WTC11 (cell line): ENCODE measurements around the gene ZKSCAN3. TPM values are rescaled to one million over a fixed set of nuclear protein-coding genes. Genes with fewer than 3 reads are reported as not detected.

ENCODE experiments used
- ATAC-seq: fragments of 200-7000 bp; cut with Tn5 transposase; 2 replicates; pipeline ENCODE4 v1.10.0; 2021; ENCODE audit warnings: mild to moderate bottlenecking, moderate library complexity
- CTCF ChIA-PET: fragments of 300-600 bp; sonication (Branson Sonifier 250); formaldehyde crosslinking; loops from one replicate; lab custom pipeline; 2021; ENCODE audit warnings: antibody characterized with exemption; lab: Charles Lee
- POLR2A ChIA-PET: fragments of 350-600 bp; sonication (Branson Sonifier 250); formaldehyde crosslinking; loops from one replicate; lab custom pipeline; 2021; ENCODE audit warnings: antibody characterized with exemption; lab: Charles Lee
- DNase-seq: peaks from one replicate; pipeline ENCODE4 v3.0.0; 2021; ENCODE audit warnings: low spot score
- H3K27ac Mint-ChIP-seq: 2 replicates; pipeline ENCODE4 v1.8.0; 2021; ENCODE audit warnings: mixed read lengths
- H3K27me3 Mint-ChIP-seq: 2 replicates; pipeline ENCODE4 v1.8.0; 2021; ENCODE audit warnings: low read depth, mild to moderate bottlenecking, moderate library complexity, mixed read lengths
- H3K36me3 Mint-ChIP-seq: 2 replicates; pipeline ENCODE4 v1.8.0; 2021; ENCODE audit warnings: mixed read lengths
- H3K4me1 Mint-ChIP-seq: 2 replicates; pipeline ENCODE4 v1.8.0; 2022; ENCODE audit warnings: mixed read lengths
- H3K4me3 Mint-ChIP-seq: 2 replicates; pipeline ENCODE4 v1.8.0; 2021; ENCODE audit warnings: mild to moderate bottlenecking, moderate library complexity, mixed read lengths
- H3K9me3 Mint-ChIP-seq: 2 replicates; pipeline ENCODE4 v1.8.0; 2021; ENCODE audit warnings: mixed read lengths
- ATF3 ChIP-seq: sonication (generic); formaldehyde crosslinking; conservative IDR thresholded peaks from 2 replicates; pipeline ENCODE4 v1.8.1; 2022; ENCODE audit warnings: mild to moderate bottlenecking, missing genetic modification reagents
- ATF6 ChIP-seq: sonication (generic); formaldehyde crosslinking; IDR thresholded peaks from 2 replicates; pipeline ENCODE4 v1.8.1; 2023; ENCODE audit warnings: mild to moderate bottlenecking, missing genetic modification reagents
- CBFB ChIP-seq: sonication (generic); formaldehyde crosslinking; IDR thresholded peaks from 2 replicates; pipeline ENCODE4 v1.8.1; 2022; ENCODE audit warnings: mild to moderate bottlenecking, low read depth, missing genetic modification reagents
- CREM ChIP-seq: sonication (generic); formaldehyde crosslinking; IDR thresholded peaks from 2 replicates; pipeline ENCODE4 v1.8.1; 2022; ENCODE audit warnings: mild to moderate bottlenecking, missing genetic modification reagents, moderate library complexity
- ETV6 ChIP-seq: sonication (generic); formaldehyde crosslinking; IDR thresholded peaks from 2 replicates; pipeline ENCODE4 v1.8.1; 2022; ENCODE audit warnings: mild to moderate bottlenecking, missing genetic modification reagents
- FOXJ3 ChIP-seq: sonication (generic); formaldehyde crosslinking; IDR thresholded peaks from 2 replicates; pipeline ENCODE4 v1.9.0; 2021; ENCODE audit warnings: missing genetic modification reagents, mild to moderate bottlenecking, borderline replicate concordance
- FOXP1 ChIP-seq: sonication (generic); formaldehyde crosslinking; IDR thresholded peaks from 2 replicates; pipeline ENCODE4 v1.8.0; 2022; ENCODE audit warnings: missing genetic modification reagents, mild to moderate bottlenecking, moderate library complexity, borderline replicate concordance
- IRF2 ChIP-seq: sonication (generic); formaldehyde crosslinking; IDR thresholded peaks from 2 replicates; pipeline ENCODE4 v1.8.0; 2022; ENCODE audit warnings: low read depth, missing genetic modification reagents, borderline replicate concordance
- RELA ChIP-seq: sonication (generic); formaldehyde crosslinking; IDR thresholded peaks from 2 replicates; pipeline ENCODE4 v1.8.1; 2022; ENCODE audit warnings: missing genetic modification reagents, mild to moderate bottlenecking, borderline replicate concordance
- TEAD4 ChIP-seq: sonication (generic); formaldehyde crosslinking; IDR thresholded peaks from 2 replicates; pipeline ENCODE4 v1.8.0; 2022; ENCODE audit warnings: mild to moderate bottlenecking, missing genetic modification reagents
- TP53 ChIP-seq: sonication (generic); formaldehyde crosslinking; IDR thresholded peaks from 2 replicates; pipeline ENCODE4 v1.8.1; 2023; ENCODE audit warnings: mild to moderate bottlenecking, missing genetic modification reagents
- ZNF317 ChIP-seq: sonication (generic); formaldehyde crosslinking; IDR thresholded peaks from 2 replicates; pipeline ENCODE4 v1.8.1; 2023; ENCODE audit warnings: low read depth, mild to moderate bottlenecking, moderate library complexity, missing genetic modification reagents, borderline replicate concordance
- ZNF396 ChIP-seq: fragments of 250-450 bp; sonication (Bioruptor Pico); IDR thresholded peaks from 2 replicates; pipeline ENCODE4 v1.8.0; 2021; ENCODE audit warnings: mild to moderate bottlenecking, moderate library complexity, borderline replicate concordance
- total RNA-seq: library from RNA; stranded (reverse); gene quantifications from 3 replicates; pipeline ENCODE4 v1.2.3, GENCODE V29; 2021
- TF ChIP-seq, protein P1 (sequence below): sonication (generic); formaldehyde crosslinking; IDR thresholded peaks from 2 replicates; pipeline ENCODE4 v1.8.1; 2023; ENCODE audit warnings: mild to moderate bottlenecking, missing genetic modification reagents, moderate library complexity
- TF ChIP-seq, protein P2 (sequence below): sonication (generic); formaldehyde crosslinking; IDR thresholded peaks from 2 replicates; pipeline ENCODE4 v1.8.0; 2023; ENCODE audit warnings: mild to moderate bottlenecking, missing genetic modification reagents
- TF ChIP-seq, protein P3 (sequence below): sonication (generic); formaldehyde crosslinking; IDR thresholded peaks from 2 replicates; pipeline ENCODE4 v1.8.1; 2023; ENCODE audit warnings: mild to moderate bottlenecking, missing genetic modification reagents
- TF ChIP-seq, protein P4 (sequence below): fragments of 250-450 bp; sonication (Bioruptor Pico); IDR thresholded peaks from 2 replicates; pipeline ENCODE4 v1.9.0; 2021; ENCODE audit warnings: mild to moderate bottlenecking

Gene ZKSCAN3
- total RNA-seq, 1 experiment from 2014 or later: 5.4 TPM

GRCh38 chr6:28371706-28372451, 22.1 kb downstream of the ZKSCAN3 start:
- no peak for ATAC-seq
- ChIA-PET POLR2A (interaction anchor here (0.7 kb wide), 1 partner anchor 534 kb away, joined by 3 read pairs; a partner anchor contains a TSS), CTCF (interaction anchor here (1.8 kb wide), 1 partner anchor 16 kb away, joined by 12 read pairs; no protein-coding TSS in a partner anchor)
- no peak for DNase-seq
- no peak for TF ChIP-seq TP53 (CRISPR knock-in tag)
- TF ChIP-seq ZNF396 (CRISPR knock-in tag): no peak
- Mint-ChIP-seq H3K27me3 (no peaks in the 10 kb centered on the region), H3K36me3 (no peaks in the 10 kb centered on the region), H3K9me3 (no peaks in the 10 kb centered on the region), H3K4me1 (no peaks in the 10 kb centered on the region), H3K27ac (no peak overlapping the region), H3K4me3 (no peak overlapping the region)

GRCh38 chr6:28373925-28374324, 24.2 kb downstream of the ZKSCAN3 start:
- POLR2A ChIA-PET: no interaction called here
- DNase-seq (no peak), ATAC-seq (no peak)
- Mint-ChIP-seq H3K4me3 (no peak overlapping the region), H3K27ac (no peak overlapping the region), H3K9me3 (no peaks in the 10 kb centered on the region), H3K36me3 (peaks cover 5% of the 10 kb centered on the region), H3K27me3 (no peaks in the 10 kb centered on the region), H3K4me1 (peaks cover 4% of the 10 kb centered on the region; the same call in 1 of the 2 replicates)
- TF ChIP-seq FOXP1 (CRISPR knock-in tag) (no peak), CREM (CRISPR knock-in tag) (no peak), RELA (CRISPR knock-in tag) (no peak), IRF2 (no peak), FOXJ3 (CRISPR knock-in tag) (no peak), TEAD4 (no peak), ZNF317 (CRISPR knock-in tag) (no peak), ETV6 (CRISPR knock-in tag) (no peak), ATF6 (no peak), ATF3 (CRISPR knock-in tag) (no peak), CBFB (CRISPR knock-in tag) (no peak)
- TF ChIP-seq, protein P1, sequence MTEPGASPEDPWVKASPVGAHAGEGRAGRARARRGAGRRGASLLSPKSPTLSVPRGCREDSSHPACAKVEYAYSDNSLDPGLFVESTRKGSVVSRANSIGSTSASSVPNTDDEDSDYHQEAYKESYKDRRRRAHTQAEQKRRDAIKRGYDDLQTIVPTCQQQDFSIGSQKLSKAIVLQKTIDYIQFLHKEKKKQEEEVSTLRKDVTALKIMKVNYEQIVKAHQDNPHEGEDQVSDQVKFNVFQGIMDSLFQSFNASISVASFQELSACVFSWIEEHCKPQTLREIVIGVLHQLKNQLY (CRISPR knock-in tag): no peak
- TF ChIP-seq, protein P2, sequence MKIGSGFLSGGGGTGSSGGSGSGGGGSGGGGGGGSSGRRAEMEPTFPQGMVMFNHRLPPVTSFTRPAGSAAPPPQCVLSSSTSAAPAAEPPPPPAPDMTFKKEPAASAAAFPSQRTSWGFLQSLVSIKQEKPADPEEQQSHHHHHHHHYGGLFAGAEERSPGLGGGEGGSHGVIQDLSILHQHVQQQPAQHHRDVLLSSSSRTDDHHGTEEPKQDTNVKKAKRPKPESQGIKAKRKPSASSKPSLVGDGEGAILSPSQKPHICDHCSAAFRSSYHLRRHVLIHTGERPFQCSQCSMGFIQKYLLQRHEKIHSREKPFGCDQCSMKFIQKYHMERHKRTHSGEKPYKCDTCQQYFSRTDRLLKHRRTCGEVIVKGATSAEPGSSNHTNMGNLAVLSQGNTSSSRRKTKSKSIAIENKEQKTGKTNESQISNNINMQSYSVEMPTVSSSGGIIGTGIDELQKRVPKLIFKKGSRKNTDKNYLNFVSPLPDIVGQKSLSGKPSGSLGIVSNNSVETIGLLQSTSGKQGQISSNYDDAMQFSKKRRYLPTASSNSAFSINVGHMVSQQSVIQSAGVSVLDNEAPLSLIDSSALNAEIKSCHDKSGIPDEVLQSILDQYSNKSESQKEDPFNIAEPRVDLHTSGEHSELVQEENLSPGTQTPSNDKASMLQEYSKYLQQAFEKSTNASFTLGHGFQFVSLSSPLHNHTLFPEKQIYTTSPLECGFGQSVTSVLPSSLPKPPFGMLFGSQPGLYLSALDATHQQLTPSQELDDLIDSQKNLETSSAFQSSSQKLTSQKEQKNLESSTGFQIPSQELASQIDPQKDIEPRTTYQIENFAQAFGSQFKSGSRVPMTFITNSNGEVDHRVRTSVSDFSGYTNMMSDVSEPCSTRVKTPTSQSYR (CRISPR knock-in tag): no peak
- TF ChIP-seq, protein P3, sequence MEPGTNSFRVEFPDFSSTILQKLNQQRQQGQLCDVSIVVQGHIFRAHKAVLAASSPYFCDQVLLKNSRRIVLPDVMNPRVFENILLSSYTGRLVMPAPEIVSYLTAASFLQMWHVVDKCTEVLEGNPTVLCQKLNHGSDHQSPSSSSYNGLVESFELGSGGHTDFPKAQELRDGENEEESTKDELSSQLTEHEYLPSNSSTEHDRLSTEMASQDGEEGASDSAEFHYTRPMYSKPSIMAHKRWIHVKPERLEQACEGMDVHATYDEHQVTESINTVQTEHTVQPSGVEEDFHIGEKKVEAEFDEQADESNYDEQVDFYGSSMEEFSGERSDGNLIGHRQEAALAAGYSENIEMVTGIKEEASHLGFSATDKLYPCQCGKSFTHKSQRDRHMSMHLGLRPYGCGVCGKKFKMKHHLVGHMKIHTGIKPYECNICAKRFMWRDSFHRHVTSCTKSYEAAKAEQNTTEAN: no peak
- TF ChIP-seq, protein P4, sequence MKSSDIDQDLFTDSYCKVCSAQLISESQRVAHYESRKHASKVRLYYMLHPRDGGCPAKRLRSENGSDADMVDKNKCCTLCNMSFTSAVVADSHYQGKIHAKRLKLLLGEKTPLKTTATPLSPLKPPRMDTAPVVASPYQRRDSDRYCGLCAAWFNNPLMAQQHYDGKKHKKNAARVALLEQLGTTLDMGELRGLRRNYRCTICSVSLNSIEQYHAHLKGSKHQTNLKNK (CRISPR knock-in tag): no peak
- CTCF ChIA-PET: no interaction called here
